Stimulated activated CD8-positive, alpha-beta memory T cell treated with anti-CD3 and anti-CD28 coated beads, Interleukin-7, amount 100 ng/mL, for 1 hour (primary cell): Measurements from ENCODE around the gene ANAPC2.

Source experiments
- DNase-seq, 2 donors: peaks; one replicate each; pipeline ENCODE4 v3.0.0-alpha.2; 2020; ENCODE audit warnings: low read depth in 2 of 2

ANAPC2 gene

GRCh38 chr9:137192859-137193258, 4.5 kb upstream of the ANAPC2 start:
- DNase-seq: no peak

DNA sequence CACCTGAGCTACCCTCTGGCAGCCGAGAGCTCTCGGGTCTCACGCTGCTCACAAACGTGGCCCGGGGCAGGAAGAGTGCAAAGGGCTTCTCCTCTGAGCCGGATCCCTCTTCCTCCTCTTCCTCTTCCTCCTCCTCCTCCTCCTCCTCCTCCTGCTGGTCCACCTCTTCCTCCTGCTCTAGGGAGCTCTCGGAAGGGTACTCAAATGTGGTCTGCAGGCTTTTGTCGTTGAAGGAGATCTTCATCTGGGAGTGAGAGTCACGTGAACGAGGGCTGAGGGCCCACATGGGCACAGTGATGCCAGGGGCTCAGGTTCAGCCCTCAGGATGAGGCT, 4.1 kb upstream of the ANAPC2 start:
- DNase-seq: no peak

- no peak for DNase-seq
Measured at GRCh38 chr9:137191691-137192447, 3.5 kb upstream of the ANAPC2 start.

- no peak for DNase-seq
Measured at GRCh38 chr9:137191245-137191644, 2.9 kb upstream of the ANAPC2 start.

DNA sequence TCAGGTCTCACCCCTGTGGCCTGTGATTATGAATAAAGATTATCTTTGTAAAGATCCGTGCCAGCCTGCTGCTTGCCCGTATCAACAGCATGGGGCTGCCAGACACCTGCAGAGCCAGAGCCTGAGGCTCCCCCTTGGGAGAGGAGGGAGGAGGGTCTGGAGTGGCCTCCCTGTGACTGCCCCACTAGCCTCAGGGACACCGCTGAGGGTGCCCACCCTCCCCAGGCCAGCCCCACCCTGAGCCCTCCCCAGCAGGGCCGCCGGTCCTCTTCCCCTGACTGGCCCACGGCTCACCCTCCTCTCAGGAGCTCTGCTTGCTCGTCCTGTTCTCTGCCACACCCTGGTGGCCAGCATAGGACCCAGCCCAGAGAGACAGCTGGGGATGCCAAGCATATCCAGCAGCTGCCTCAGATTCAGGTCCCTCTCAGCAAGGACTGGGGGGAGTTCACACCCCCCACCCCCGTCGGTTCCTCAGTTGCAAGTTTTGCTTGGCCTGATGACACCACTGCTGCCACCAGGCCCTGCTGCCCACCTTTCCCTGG, 2.0 kb upstream of the ANAPC2 start:
- no peak for DNase-seq

GRCh38 chr9:137189297-137190295, 1.2 kb upstream of the ANAPC2 start:
- no peak for DNase-seq

- no peak for DNase-seq
Measured at GRCh38 chr9:137188086-137188489, 272 bp downstream of the ANAPC2 start.

DNA sequence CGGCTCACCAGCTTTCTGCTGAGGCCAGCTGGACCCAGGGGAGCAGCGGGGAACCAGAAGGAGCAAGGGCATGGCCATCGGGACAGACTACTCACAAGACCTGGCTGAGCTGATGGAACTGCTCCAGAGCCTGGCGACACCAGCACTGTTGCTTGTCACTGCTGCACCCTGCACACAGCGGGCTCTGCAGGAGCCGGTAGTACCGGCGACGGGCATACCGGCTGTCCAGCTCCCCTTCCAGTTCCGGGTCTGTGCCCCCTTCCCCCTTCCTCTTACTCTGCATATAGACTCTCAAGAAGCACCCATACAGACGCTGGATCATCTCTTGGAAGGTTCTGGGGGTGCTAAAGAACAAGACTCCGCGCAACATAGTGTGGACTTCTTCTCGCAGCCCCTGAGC, 974 bp downstream of the ANAPC2 start:
- no peak for DNase-seq

DNA sequence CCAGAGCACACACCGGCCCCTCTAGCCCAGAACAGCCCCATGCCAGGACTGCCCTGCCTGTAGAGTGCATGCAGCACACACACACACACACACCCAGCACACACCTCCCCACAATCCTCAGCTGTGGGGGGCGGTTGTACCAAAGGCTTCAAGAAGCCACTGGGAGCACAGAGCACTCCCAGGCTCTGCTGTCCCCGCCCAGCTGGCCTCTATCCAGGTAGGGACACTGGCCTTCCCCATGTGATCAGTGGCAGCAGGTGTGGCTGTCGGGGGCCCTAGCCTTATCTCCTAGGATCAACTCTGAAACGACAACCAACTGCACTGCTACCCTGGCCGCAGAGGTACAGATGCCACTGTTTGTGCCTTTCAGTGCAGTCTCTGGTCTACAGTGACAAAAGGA, 2.0 kb downstream of the ANAPC2 start:
- no peak for DNase-seq

- DNase-seq: no peak
Measured at GRCh38 chr9:137185921-137186320, 2.4 kb downstream of the ANAPC2 start.

GRCh38 chr9:137184881-137185660, 3.3 kb downstream of the ANAPC2 start:
- DNase-seq: no peak

DNA sequence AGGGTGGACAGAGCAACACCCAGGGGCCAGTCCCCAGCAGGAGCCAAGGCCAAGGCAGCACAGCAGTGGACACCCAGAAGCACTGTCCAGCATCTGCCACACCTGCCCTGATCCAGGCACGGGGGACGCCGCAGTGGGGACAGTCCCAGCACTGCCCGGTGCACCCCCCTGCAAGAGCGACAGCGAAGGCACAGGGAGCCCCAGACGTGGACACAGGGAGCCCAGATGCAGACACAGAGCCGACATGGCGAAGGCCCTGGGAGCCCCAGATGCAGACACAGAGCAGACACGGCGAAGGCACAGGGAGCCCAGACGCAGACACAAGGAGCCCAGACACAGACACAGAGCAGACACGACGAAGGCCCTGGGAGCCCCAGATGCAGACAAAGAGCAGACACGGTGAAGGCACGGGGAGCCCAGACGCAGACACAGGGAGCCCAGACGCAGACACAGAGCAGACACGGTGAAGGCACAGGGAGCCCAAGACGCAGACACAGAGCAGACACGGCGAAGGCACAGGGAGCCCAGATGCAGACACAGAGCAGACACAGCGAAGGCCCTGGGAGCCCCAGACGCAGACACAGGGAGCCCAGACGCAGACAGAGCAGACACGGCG, 4.3 kb downstream of the ANAPC2 start:
- no peak for DNase-seq

DNA sequence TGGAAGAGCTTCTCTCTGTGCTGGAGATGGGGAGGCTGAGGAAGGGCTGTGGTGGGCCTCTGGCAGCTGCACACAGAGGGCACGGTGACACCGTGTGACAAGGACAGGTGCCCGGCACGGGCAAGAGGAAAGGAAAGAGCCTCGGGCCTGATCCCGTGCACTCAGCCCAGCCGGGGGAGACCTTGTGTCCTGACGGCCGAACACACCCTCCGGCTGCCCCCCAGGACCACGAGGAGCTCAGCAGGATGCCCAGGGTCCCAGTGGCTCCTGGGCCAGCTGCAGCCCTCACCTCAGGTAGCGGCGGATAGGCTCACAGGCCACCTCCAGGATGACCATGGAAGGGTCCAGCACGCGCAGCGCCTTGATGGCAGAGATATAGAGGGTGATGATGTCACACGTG, 5.5 kb downstream of the ANAPC2 start:
- DNase-seq: no peak

GRCh38 chr9:137181680-137182079, 6.7 kb downstream of the ANAPC2 start:
- DNase-seq: no peak

GRCh38 chr9:137180491-137180890, 7.9 kb downstream of the ANAPC2 start:
- no peak for DNase-seq

DNA sequence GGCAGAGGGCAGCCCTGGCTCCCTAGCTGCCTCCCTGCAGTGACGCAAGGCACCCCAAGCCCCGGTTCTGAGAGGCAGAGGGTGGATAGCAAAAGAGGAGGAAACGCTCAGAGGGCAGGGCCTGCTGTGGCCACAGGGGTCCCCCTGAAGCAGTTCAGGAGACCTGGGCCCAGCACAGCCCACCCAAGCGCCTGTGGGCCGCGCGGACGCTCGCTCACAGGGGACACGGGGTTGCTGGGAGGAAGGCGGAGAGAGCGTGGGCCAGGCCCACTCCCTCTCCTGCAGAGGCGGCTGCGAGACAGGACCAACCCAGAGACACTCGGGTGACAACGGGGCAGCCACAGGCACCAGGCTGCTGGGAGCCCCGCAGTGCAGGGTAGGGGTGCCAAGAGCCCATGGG, 8.6 kb downstream of the ANAPC2 start:
- DNase-seq: no peak

DNA sequence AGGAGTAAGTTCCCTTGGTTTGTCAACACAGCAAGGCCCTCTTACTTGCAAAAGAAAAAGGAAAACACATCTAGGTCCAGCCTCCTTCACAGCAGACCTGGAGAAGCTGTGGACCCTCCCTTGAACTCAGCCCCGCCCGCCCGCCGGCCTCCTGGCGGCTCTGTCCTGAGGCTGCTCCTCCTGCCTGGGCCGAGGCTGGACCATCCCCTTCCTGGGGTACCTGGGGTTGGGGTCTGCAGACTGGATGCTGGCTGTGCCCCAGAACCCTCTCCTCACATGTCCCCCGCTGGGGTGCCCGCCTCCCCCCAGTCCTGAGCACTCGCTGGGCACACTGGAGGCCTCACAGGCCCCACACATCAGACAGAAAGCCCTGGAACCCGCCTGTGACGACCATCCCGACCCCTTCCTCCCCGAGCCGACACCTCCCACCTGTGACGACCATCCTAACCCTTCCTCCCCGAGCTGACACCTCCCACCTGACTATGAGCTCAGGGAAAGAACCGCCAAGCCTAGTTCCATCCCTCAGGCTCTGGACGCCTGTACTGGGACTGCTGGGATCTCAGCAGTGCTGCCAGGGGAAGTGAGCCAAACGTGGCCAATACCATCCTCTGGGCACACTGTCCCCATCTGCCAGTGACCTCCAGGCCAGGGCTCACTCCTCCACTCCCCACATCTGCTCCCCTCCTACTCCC, 9.3 kb downstream of the ANAPC2 start:
- no peak for DNase-seq

- DNase-seq: no peak
Measured at GRCh38 chr9:137178201-137178938, 10.0 kb downstream of the ANAPC2 start.

DNA sequence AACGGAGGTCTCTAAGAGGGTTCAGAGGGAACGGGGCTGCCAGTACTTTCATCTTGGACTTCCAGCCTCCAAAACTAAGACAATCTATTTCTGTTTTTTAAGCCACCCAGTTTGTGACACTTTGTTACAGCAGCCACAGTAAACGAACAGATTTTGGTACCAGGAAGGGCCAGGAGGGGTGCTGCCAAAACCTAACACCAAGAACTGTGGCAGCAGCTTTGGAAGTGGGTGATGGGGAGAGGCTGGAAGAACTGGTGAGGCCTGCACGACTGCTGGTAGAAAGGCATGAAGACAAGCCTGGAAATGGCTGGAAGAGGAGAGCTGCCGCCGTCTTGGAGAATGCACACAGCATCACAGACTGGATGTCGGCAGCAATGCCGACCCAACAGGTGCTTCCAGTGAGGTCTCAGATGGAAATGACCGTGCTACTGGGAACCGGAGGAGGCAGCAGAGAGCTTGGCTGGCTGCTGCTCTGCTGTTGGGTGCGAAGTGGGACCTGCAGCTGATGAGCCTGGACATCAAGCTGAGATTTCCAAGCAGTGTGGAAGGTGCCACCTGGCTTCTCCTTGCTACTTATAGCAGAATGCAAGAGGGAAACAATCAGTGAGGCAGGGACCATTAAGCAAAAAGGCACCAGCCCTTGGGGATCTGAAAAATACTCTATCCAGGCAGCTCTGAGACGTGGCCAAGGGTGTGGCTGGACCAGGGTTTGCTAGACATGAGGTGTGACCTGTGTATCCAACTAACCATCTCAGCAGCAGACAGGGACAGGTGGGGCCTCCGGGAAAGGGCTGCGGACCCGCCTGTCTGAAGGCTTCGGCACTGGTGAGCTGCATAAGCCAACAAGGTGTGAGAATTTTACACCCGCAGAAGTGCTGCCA, 11.8 kb downstream of the ANAPC2 start:
- DNase-seq: no peak
